ENCODE measurements around the gene NPSR1.

Gene NPSR1

GRCh38 chr7:34838329-34838728, 180.3 kb downstream of the NPSR1 start:
- Histone ChIP-seq H3K4me1 (ENCODE audit: control insufficient read depth, low read length) (no peaks in the 10 kb centered on the region), H3K9me2 (replicated peaks; ENCODE audit: control insufficient read depth, low read length) (no peaks in the 10 kb centered on the region), H4K20me1 (ENCODE audit: control insufficient read depth, insufficient read depth, low read depth, low read length) (no peaks in the 10 kb centered on the region), H3K9me3 (ENCODE audit: control insufficient read depth, insufficient read depth, low read length) (no peaks in the 10 kb centered on the region), H3K27ac (ENCODE audit: low read depth, low read length) (no peak overlapping the region), H3K36me3 (ENCODE audit: control insufficient read depth, low read length) (no peaks in the 10 kb centered on the region), H3K79me2 (ENCODE audit: control insufficient read depth, low read length) (no peaks in the 10 kb centered on the region), H3K4me2 (ENCODE audit: low read length) (no peak overlapping the region), H3K4me3 (ENCODE audit: low read length) (no peak overlapping the region), H3K27me3 (ENCODE audit: control insufficient read depth, low read length) (no peaks in the 10 kb centered on the region), H3F3A (ENCODE audit: control insufficient read depth, insufficient read depth) (no peaks in the 10 kb centered on the region)
- TF ChIP-seq CTCF (IDR thresholded peaks at IDR 0.05; ENCODE audit: low read depth, low read length, poor library complexity, severe bottlenecking) (no peak), EZH2phosphoT487 (IDR thresholded peaks at IDR 0.05; ENCODE audit: borderline replicate concordance, low read length) (no peak)

DNA sequence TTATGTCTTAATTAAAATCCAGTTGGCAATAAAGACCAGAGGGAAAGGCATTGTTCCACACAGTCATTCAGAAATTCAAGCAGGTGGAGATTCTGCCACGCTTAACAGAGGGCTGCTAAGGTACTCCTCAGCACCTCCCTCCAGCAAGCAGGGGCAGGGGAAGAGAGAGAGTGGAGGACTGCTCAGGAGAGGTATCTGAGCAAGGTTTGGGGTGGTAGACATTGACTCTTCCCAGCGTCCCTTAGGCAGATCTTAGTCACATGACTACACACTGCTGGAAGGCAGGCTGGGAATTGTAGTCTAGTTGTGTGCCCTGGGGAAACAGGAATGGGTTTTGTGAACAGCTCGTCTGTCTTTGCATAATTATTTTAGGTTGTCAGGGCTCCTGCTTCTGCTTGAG, 181.6 kb downstream of the NPSR1 start:
- H3K27me3 ChIP-seq (ENCODE audit: control insufficient read depth, low read length) = no peaks in the 10 kb centered on the region
- no peaks in the 10 kb centered on the region for H4K20me1 ChIP-seq (ENCODE audit: control insufficient read depth, insufficient read depth, low read depth, low read length)
- H3K4me1 ChIP-seq (ENCODE audit: control insufficient read depth, low read length) = no peaks in the 10 kb centered on the region
- no peaks in the 10 kb centered on the region for H3K36me3 ChIP-seq (ENCODE audit: control insufficient read depth, low read length)
- H3K27ac ChIP-seq (ENCODE audit: low read depth, low read length) = no peak overlapping the region
- no peaks in the 10 kb centered on the region for H3F3A ChIP-seq (ENCODE audit: control insufficient read depth, insufficient read depth)
- TF ChIP-seq EZH2phosphoT487 (IDR thresholded peaks at IDR 0.05; ENCODE audit: borderline replicate concordance, low read length) (no peak), CTCF (IDR thresholded peaks at IDR 0.05; ENCODE audit: low read depth, low read length, poor library complexity, severe bottlenecking) (no peak)
- no peaks in the 10 kb centered on the region for H3K79me2 ChIP-seq (ENCODE audit: control insufficient read depth, low read length)
- no peaks in the 10 kb centered on the region for H3K9me3 ChIP-seq (ENCODE audit: control insufficient read depth, insufficient read depth, low read length)
- H3K9me2 ChIP-seq (replicated peaks; ENCODE audit: control insufficient read depth, low read length) = no peaks in the 10 kb centered on the region
- H3K4me2 ChIP-seq (ENCODE audit: low read length) = no peak overlapping the region
- H3K4me3 ChIP-seq (ENCODE audit: low read length) = no peak overlapping the region

DNA sequence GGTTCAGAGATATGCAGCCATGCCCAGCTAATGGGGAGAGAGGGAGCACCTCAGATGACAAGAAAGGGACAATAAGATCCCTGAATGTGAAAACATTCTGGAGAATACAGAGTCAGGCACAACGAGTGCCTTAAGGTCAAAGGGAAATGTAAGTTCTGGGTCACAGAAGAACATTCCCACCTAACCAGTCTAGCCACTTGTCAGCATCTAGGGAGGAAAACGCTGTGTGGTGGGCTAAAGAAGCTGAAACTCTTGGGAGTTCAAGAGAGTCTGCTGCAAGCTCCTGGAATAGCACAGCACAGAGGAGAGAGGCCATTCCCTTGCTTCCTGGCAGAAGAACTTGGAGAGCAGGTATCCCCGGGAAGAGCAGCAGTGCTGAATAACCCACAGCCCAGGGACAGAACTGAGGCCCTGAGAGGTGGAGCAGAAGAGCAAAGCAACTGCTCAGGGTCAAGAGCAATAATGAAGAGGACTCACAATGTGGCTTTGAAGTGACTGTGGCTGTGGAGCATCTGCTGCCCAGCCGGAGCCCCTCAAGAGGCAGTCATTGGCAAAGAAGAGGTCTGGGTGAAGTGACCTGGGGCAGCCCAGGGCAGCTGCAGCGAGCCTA, 182.3 kb downstream of the NPSR1 start:
- Histone ChIP-seq H3K27me3 (ENCODE audit: control insufficient read depth, low read length) (no peaks in the 10 kb centered on the region), H3K9me2 (replicated peaks; ENCODE audit: control insufficient read depth, low read length) (no peaks in the 10 kb centered on the region), H3F3A (ENCODE audit: control insufficient read depth, insufficient read depth) (no peaks in the 10 kb centered on the region), H3K4me1 (ENCODE audit: control insufficient read depth, low read length) (no peaks in the 10 kb centered on the region), H3K9me3 (ENCODE audit: control insufficient read depth, insufficient read depth, low read length) (no peaks in the 10 kb centered on the region), H3K36me3 (ENCODE audit: control insufficient read depth, low read length) (no peaks in the 10 kb centered on the region), H3K4me3 (ENCODE audit: low read length) (no peak overlapping the region), H3K79me2 (ENCODE audit: control insufficient read depth, low read length) (no peaks in the 10 kb centered on the region), H3K27ac (ENCODE audit: low read depth, low read length) (no peak overlapping the region), H4K20me1 (ENCODE audit: control insufficient read depth, insufficient read depth, low read depth, low read length) (no peaks in the 10 kb centered on the region), H3K4me2 (ENCODE audit: low read length) (no peak overlapping the region)
- TF ChIP-seq EZH2phosphoT487 (IDR thresholded peaks at IDR 0.05; ENCODE audit: borderline replicate concordance, low read length) (no peak), CTCF (IDR thresholded peaks at IDR 0.05; ENCODE audit: low read depth, low read length, poor library complexity, severe bottlenecking) (no peak)

Data from DOHH2 (cell line).